GM19043 (cell line): Measurements from ENCODE around the gene VPS29.
"Not testable (repeated sequence)": the region's sequence is repeated elsewhere in the genome, so short reads cannot be mapped to it uniquely, and the experiment has no call there.

Experiments
- ATAC-seq: cut with Tn5 transposase; IDR thresholded peaks from one replicate; pipeline ENCODE4 v1.9.1; 2021; ENCODE audit warnings: low read depth; ENCODE audit not compliant: unreplicated experiment

Gene VPS29

GRCh38 chr12:110528277-110528839, 26.4 kb upstream of the VPS29 start:
- no peak for ATAC-seq

GRCh38 chr12:110520876-110521712, 19.2 kb upstream of the VPS29 start:
- ATAC-seq = not testable (repeated sequence)

- not testable (repeated sequence) for ATAC-seq
Measured at GRCh38 chr12:110518014-110518413, 16.1 kb upstream of the VPS29 start.

GRCh38 chr12:110516995-110517394, 15.1 kb upstream of the VPS29 start:
- ATAC-seq = no peak

GRCh38 chr12:110514363-110514762, 12.5 kb upstream of the VPS29 start:
- no peak for ATAC-seq

GRCh38 chr12:110513842-110514241, 11.9 kb upstream of the VPS29 start:
- ATAC-seq = no peak

GRCh38 chr12:110508071-110508586, 6.2 kb upstream of the VPS29 start:
- ATAC-seq = no peak

GRCh38 chr12:110505332-110505731, 3.4 kb upstream of the VPS29 start:
- ATAC-seq = no peak

GRCh38 chr12:110503432-110503831, 1.5 kb upstream of the VPS29 start:
- no peak for ATAC-seq

- peak; percentile 12 for ATAC-seq
Measured at GRCh38 chr12:110501399-110501751, 536 bp downstream of the VPS29 start.

- ATAC-seq = no peak
Measured at GRCh38 chr12:110498984-110499706, 2.8 kb downstream of the VPS29 start.

- ATAC-seq = no peak
Measured at GRCh38 chr12:110475426-110475825, 26.5 kb downstream of the VPS29 start.

GRCh38 chr12:110468214-110469048, 33.5 kb downstream of the VPS29 start, which contains the start of the genes FAM216A and GPN3:
Gene FAM216A, plus strand, starts transcription at chr12:110468845. Its CDS starts 31 bp downstream, at chr12:110468876.
Gene GPN3, minus strand, starts transcription at chr12:110468257. Its CDS starts 54 bp downstream, at chr12:110468203.
- ATAC-seq = peak; percentile 65

- no peak for ATAC-seq
Measured at GRCh38 chr12:110467847-110468213, 34.1 kb downstream of the VPS29 start.

GRCh38 chr12:110466791-110467190, 35.1 kb downstream of the VPS29 start:
- no peak for ATAC-seq

GRCh38 chr12:110465765-110466164, 36.1 kb downstream of the VPS29 start:
- not testable (repeated sequence) for ATAC-seq

GRCh38 chr12:110465024-110465423, 36.9 kb downstream of the VPS29 start:
- ATAC-seq = no peak

GRCh38 chr12:110461189-110461588, 40.7 kb downstream of the VPS29 start:
- ATAC-seq = not testable (repeated sequence)

- ATAC-seq = no peak
Measured at GRCh38 chr12:110458756-110459155, 43.2 kb downstream of the VPS29 start.

GRCh38 chr12:110453569-110454296, 48.2 kb downstream of the VPS29 start:
- ATAC-seq = no peak
